ENCODE measurements around the gene CYP26B1.

Gene CYP26B1, protein sequence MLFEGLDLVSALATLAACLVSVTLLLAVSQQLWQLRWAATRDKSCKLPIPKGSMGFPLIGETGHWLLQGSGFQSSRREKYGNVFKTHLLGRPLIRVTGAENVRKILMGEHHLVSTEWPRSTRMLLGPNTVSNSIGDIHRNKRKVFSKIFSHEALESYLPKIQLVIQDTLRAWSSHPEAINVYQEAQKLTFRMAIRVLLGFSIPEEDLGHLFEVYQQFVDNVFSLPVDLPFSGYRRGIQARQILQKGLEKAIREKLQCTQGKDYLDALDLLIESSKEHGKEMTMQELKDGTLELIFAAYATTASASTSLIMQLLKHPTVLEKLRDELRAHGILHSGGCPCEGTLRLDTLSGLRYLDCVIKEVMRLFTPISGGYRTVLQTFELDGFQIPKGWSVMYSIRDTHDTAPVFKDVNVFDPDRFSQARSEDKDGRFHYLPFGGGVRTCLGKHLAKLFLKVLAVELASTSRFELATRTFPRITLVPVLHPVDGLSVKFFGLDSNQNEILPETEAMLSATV

GRCh38 chr2:72147303-72147971, at the start of gene CYP26B1:
Gene CYP26B1, minus strand, starts transcription at chr2:72147862. Its CDS starts 28 bp downstream, at chr2:72147834.
- DNase-seq (ENCODE audit: low read depth, low spot score), result no peak

- DNase-seq (ENCODE audit: low read depth, low spot score), result no peak
Observed at GRCh38 chr2:72193723-72194122, 46.1 kb upstream of the CYP26B1 start.

GRCh38 chr2:72191441-72191840, 43.8 kb upstream of the CYP26B1 start:
- DNase-seq (ENCODE audit: low read depth, low spot score), result no peak

DNA sequence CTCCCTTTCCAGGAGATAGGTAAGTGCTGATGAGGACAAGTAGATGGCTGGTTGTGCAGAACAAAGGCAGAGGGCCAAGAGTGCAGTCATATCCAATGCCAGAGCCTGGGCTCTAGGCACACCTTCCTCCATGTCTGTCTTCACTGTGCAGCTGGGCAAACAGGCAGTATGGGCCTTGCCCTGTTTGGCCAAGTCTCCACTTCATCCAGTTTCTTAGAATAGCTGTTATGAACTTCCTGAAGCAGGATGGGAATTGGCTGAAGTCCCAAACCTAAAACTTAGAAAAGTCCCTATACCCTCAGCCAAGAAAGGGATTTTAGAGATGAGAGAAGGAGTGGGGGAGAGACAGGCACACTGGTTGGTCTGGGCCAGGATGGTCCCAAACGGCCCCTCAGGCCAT, 37.5 kb upstream of the CYP26B1 start:
- no peak for DNase-seq (ENCODE audit: low read depth, low spot score)

- DNase-seq (ENCODE audit: low read depth, low spot score), result no peak
Observed at GRCh38 chr2:72183466-72183865, 35.8 kb upstream of the CYP26B1 start.

DNA sequence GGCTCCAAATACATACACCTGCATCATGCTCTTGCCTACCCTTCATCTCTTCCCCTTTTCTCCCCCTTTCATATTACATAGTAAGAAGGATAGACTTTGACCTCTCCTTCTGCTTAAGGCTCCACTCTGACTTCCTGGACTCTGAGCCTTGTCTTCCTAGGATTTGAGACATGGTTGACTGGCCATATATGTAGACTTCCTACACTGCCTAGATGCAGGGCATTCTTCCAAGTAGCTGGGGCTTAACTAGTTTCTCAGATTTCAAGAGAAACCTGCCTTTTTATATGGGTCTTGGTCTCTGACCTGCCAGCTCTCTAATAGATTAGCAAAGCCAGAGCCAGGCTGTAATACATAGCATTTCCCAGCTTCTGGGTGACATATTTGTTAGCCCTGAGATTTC, 35.4 kb upstream of the CYP26B1 start:
- DNase-seq (ENCODE audit: low read depth, low spot score), result no peak

DNA sequence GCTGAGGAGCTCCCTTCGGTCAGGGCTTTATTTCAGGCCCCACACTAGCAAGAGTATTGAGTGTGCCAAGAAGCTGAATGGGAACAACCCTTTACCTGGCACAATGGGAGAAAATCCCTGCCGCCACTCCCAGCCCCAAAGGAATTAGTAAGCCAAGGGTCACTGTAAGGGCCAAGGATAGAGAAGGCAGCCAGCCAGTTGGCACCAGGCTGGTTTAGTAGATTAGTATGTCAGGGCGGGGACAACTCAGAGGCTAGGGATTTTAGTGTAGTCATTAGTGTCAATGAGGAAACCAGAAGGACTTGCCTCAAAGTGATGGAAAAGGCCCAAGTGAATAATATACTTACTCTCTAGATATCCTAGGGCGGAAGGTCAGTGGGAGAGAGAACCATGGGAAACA, 34.9 kb upstream of the CYP26B1 start:
- no peak for DNase-seq (ENCODE audit: low read depth, low spot score)

GRCh38 chr2:72181616-72182015, 34.0 kb upstream of the CYP26B1 start:
- DNase-seq (ENCODE audit: low read depth, low spot score), result no peak

DNA sequence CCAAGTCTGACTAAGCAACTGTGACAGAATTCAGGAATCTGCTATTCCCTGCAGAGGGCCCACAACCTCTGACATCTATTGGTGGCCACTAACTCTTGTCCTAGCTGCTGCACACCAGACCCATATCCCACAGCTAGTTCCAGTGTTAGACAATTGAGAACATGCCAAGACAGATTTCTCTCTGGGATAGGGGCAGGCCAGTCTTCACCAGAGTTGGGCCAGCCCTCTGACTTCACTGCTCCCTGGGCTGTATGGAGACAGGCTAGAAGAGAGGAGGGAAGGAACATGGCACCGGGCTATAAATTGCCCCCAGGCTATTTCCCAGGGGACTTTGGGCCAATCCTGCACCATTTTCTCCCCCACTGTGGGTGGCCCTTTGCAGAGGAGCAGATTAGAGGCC, 32.7 kb upstream of the CYP26B1 start:
- DNase-seq (ENCODE audit: low read depth, low spot score), result no peak

- no peak for DNase-seq (ENCODE audit: low read depth, low spot score)
Observed at GRCh38 chr2:72178551-72178950, 30.9 kb upstream of the CYP26B1 start.

GRCh38 chr2:72176281-72176680, 28.6 kb upstream of the CYP26B1 start:
- no peak for DNase-seq (ENCODE audit: low read depth, low spot score)

GRCh38 chr2:72175636-72176035, 28.0 kb upstream of the CYP26B1 start:
- no peak for DNase-seq (ENCODE audit: low read depth, low spot score)

- DNase-seq (ENCODE audit: low read depth, low spot score), result no peak
Observed at GRCh38 chr2:72173640-72174321, 26.1 kb upstream of the CYP26B1 start.

- DNase-seq (ENCODE audit: low read depth, low spot score), result no peak
Observed at GRCh38 chr2:72172478-72172877, 24.8 kb upstream of the CYP26B1 start.

GRCh38 chr2:72166279-72166678, 18.6 kb upstream of the CYP26B1 start:
- no peak for DNase-seq (ENCODE audit: low read depth, low spot score)

DNA sequence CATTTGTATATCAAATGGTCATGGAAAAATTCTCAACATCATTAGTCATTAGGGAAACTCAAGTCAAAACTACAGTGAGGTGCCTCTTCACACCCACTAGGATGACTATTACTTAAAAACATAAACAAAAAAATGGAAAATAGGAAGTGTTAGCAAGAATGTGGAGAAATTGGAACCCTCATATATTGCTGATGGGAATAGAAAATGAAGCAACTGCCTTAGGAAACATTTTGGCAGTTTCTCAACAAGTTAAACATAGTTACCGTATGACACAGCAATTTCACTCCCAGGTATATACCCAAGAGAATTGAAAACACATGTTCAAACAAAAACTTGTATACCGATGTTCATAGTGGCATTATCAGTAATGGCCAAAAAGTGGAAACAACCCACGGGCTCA, 18.1 kb upstream of the CYP26B1 start:
- no peak for DNase-seq (ENCODE audit: low read depth, low spot score)

- no peak for DNase-seq (ENCODE audit: low read depth, low spot score)
Observed at GRCh38 chr2:72162574-72162973, 14.9 kb upstream of the CYP26B1 start.

DNA sequence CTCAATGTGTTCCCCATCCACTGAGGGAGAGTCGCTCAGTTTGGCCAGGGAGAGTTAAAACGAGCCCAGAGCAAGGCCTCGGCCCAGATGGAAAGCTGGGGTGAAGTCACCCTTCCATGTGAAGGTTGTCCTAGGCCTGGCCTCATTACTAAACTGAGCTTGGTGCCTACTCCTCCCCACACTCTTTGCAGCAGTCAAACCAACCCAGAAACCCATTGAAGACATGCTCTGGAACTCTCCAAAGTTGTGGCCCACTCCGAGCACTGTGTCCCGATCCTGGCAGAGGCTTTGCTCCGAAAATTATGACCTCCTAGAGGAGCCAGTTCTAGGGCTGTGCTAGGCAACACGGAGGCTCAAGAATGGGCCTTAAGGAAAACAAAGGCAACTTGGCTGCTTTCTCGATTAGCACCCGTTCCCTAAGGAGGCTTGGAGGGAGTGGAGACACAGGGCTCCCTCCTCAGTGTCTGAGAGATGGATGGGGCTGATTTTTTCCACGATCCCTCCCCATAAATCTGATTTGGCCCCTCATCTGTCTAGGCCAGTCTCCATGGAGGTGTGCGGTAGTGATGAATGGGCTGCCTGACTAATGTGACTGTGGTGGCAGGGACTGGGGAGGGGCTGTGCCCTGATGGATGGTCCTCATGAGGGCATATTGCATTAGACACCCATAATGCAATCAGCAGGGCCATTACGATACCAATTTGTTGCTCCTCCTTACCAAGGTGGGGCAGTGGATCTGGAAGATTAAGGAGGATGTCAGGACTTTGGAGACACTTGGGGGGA, 11.7 kb upstream of the CYP26B1 start:
- no peak for DNase-seq (ENCODE audit: low read depth, low spot score)

- no peak for DNase-seq (ENCODE audit: low read depth, low spot score)
Observed at GRCh38 chr2:72157871-72158771, 10.5 kb upstream of the CYP26B1 start.

- no peak for DNase-seq (ENCODE audit: low read depth, low spot score)
Observed at GRCh38 chr2:72156872-72157271, 9.2 kb upstream of the CYP26B1 start.

DNA sequence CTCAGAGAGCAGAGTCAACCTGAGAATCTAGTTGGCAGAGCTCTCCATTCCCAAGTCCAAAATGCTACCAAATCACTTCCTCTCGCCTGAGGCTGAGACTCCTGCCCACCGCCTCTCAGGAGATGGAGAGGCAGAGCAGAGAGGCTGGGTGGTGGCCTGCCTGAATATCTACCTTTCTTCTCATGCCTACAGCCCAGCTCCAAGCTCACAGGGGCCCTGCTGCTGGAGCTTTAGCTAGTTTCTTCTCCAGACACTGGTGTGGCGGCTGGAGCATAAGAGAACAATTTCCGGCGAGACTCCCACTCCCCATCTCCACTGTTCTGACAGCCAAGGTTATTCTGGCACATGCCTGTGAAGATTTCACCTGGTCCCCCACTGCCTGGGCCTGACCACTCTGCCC, 8.1 kb upstream of the CYP26B1 start:
- DNase-seq (ENCODE audit: low read depth, low spot score), result no peak

Data from activated naive CD8-positive, alpha-beta T cell treated with anti-CD3 and anti-CD28 coated beads, Interleukin-2, amount 50 U/mL, for 16 hours (primary cell).